B cell (primary cell): Measurements from ENCODE around the gene SMOC1. TPM values are rescaled to one million over a fixed set of nuclear protein-coding genes. Genes with fewer than 3 reads are reported as not detected.
A peak's percentile ranks its signal among the peaks of the same experiment; 100 is the strongest.

Experiments used
- ATAC-seq: fragments of 200-7000 bp; cut with Tn5 transposase; one replicate; pipeline ENCODE4 v1.10.0; 2021; ENCODE audit warnings: low read depth, mild to moderate bottlenecking, moderate number of reproducible peaks, moderate library complexity
- CTCF ChIA-PET: fragments of 350-600 bp; sonication (Branson Sonifier 250); formaldehyde crosslinking; loops from one replicate; lab custom pipeline; 2021; ENCODE audit warnings: antibody characterized with exemption, inconsistent platforms; lab: Charles Lee
- POLR2A ChIA-PET: fragments of 350-600 bp; sonication (Branson Sonifier 250); formaldehyde crosslinking; loops from one replicate; lab custom pipeline; 2021; ENCODE audit warnings: antibody characterized with exemption; lab: Charles Lee
- DNase-seq: peaks from one replicate; pipeline ENCODE4 v3.0.0; 2013
- H2AFZ ChIP-seq: 2 replicates; pipeline ENCODE4 v1.6.1; 2012; ENCODE audit warnings: mild to moderate bottlenecking, low read depth, low read length; ENCODE audit not compliant: insufficient read depth, poor library complexity, severe bottlenecking
- H3K27ac ChIP-seq, 2 donors: 1 replicate in 1 of 2; 2 replicates in 1 of 2; pipeline ENCODE4 v1.5.1; 2012 to 2013; ENCODE audit warnings: low read length in 2 of 2, mild to moderate bottlenecking in 2 of 2, moderate library complexity in 1 of 2
- H3K27me3 ChIP-seq, 4 experiments: fragments of 200-600 bp in 1 of 4; sonication (generic) in 1 of 4; replicated peaks in 1 of 4; 1 replicate in 2 of 4; 2 replicates in 2 of 4; pipeline versions ENCODE4 v1.6.1 to v1.7.0; 2013 to 2016; ENCODE audit warnings: low read length in 3 of 4, mild to moderate bottlenecking in 2 of 4, mixed read lengths in 1 of 4, moderate library complexity in 1 of 4; ENCODE audit not compliant: insufficient read depth in 4 of 4, control insufficient read depth in 3 of 4; ENCODE audit errors: control extremely low read depth in 1 of 4
- H3K36me3 ChIP-seq, 2 experiments: replicated peaks in 1 of 2; 1 replicate in 1 of 2; 2 replicates in 1 of 2; pipeline versions ENCODE4 v1.6.1 to v1.7.1; 2013; ENCODE audit warnings: low read length in 1 of 2; ENCODE audit not compliant: insufficient read depth in 2 of 2, control insufficient read depth in 1 of 2; ENCODE audit errors: control extremely low read depth in 1 of 2, extremely low read depth in 1 of 2
- H3K4me1 ChIP-seq, 2 donors: fragments of 200-600 bp in 1 of 2; sonication (generic) in 1 of 2; 1 replicate in 1 of 2; 2 replicates in 1 of 2; pipeline versions ENCODE4 v1.5.1 to v1.6.1; 2013 to 2017; ENCODE audit warnings: low read length in 2 of 2; ENCODE audit not compliant: control insufficient read depth in 2 of 2, insufficient read depth in 2 of 2
- H3K4me2 ChIP-seq: replicated peaks from 2 replicates; pipeline ENCODE3; 2012; ENCODE audit warnings: mild to moderate bottlenecking, low read depth, low read length; ENCODE audit not compliant: poor library complexity, severe bottlenecking
- H3K4me3 ChIP-seq, 5 experiments: fragments of 200-600 bp in 1 of 5; sonication (generic) in 1 of 5; 1 replicate in 3 of 5; 2 replicates in 2 of 5; pipeline versions ENCODE4 v1.5.1 to v1.7.0; 2011 to 2016; ENCODE audit warnings: low read length in 4 of 5, mild to moderate bottlenecking in 4 of 5, low read depth in 2 of 5, control low read depth in 1 of 5, moderate library complexity in 1 of 5; ENCODE audit not compliant: insufficient read depth in 1 of 5; ENCODE audit errors: control extremely low read depth in 1 of 5, extremely low read depth in 1 of 5
- H3K79me2 ChIP-seq: fragments of 200-600 bp; sonication (generic); one replicate; pipeline ENCODE4 v1.6.0; 2016; ENCODE audit warnings: low read length; ENCODE audit not compliant: control insufficient read depth, insufficient read depth
- H3K9ac ChIP-seq: fragments of 200-600 bp; sonication (generic); 2 replicates; pipeline ENCODE4 v1.6.1; 2017; ENCODE audit warnings: mild to moderate bottlenecking, low read length, moderate library complexity
- H3K9me3 ChIP-seq, 3 donors: one replicate each; pipeline versions ENCODE4 v1.6.1 to v1.7.1; 2013; ENCODE audit warnings: low read length in 2 of 3; ENCODE audit not compliant: control insufficient read depth in 2 of 3, insufficient read depth in 1 of 3; ENCODE audit errors: control extremely low read depth in 1 of 3
- H4K20me1 ChIP-seq: 2 replicates; pipeline ENCODE4 v1.6.0; 2012; ENCODE audit warnings: mild to moderate bottlenecking, low read length; ENCODE audit not compliant: insufficient read depth, control insufficient read depth, poor library complexity, severe bottlenecking
- H3K27ac Mint-ChIP-seq: one replicate; pipeline ENCODE4 v1.8.0; 2021; ENCODE audit warnings: mixed read lengths
- H3K27me3 Mint-ChIP-seq: one replicate; pipeline ENCODE4 v1.8.0; 2021; ENCODE audit warnings: mixed read lengths
- H3K4me1 Mint-ChIP-seq: one replicate; pipeline ENCODE4 v1.8.0; 2021; ENCODE audit warnings: mixed read lengths
- H3K4me3 Mint-ChIP-seq: one replicate; pipeline ENCODE4 v1.8.0; 2021; ENCODE audit warnings: mixed read lengths
- H3K9me3 Mint-ChIP-seq: one replicate; pipeline ENCODE4 v1.8.0; 2022; ENCODE audit warnings: mixed read lengths; ENCODE audit not compliant: insufficient read depth
- EZH2 ChIP-seq: IDR thresholded peaks from 2 replicates; pipeline ENCODE4 v1.6.1; 2012; ENCODE audit warnings: borderline replicate concordance, low read depth, mild to moderate bottlenecking, moderate library complexity, low read length; ENCODE audit not compliant: insufficient read depth, poor library complexity, severe bottlenecking
- WGBS: methylation state at CpG from one replicate; pipeline ENCODE4 v1.1.5; 2013; ENCODE audit warnings: missing lambda C conversion rate; ENCODE audit not compliant: insufficient coverage; 5-methylcytosine and 5-hydroxymethylcytosine counted together
- intact Hi-C: fragments of 100-400 bp; cut with micrococcal nuclease; formaldehyde crosslinking; loops from one replicate; pipeline ENCODE4 v1.10.0; 2022
- polyA plus RNA-seq: library from polyadenylated mRNA; depleted of rRNA; stranded (reverse); fragments of >200 nt; gene quantifications from 2 replicates; pipeline ENCODE4 v1.2.3, GENCODE V29; 2012
- total RNA-seq, 2 donors: library from RNA; stranded (reverse); fragments of 120-200 nt in 1 of 2; gene quantifications; 1 replicate in 1 of 2; 2 replicates in 1 of 2; pipeline versions ENCODE4 v1.2.3 to v1.2.4, GENCODE V29; 2013 to 2022
- TF ChIP-seq, protein P1 (sequence below): fragments of 200-600 bp; IDR thresholded peaks from one replicate; pipeline ENCODE4 v1.8.0; 2022; ENCODE audit warnings: antibody characterized with exemption, mild to moderate bottlenecking

SMOC1 gene
- total and polyA plus RNA-seq, 2 donors (not counting 1 experiment from before 2014, with no cell fraction given), result 0.04 to 0.84 TPM

DNA sequence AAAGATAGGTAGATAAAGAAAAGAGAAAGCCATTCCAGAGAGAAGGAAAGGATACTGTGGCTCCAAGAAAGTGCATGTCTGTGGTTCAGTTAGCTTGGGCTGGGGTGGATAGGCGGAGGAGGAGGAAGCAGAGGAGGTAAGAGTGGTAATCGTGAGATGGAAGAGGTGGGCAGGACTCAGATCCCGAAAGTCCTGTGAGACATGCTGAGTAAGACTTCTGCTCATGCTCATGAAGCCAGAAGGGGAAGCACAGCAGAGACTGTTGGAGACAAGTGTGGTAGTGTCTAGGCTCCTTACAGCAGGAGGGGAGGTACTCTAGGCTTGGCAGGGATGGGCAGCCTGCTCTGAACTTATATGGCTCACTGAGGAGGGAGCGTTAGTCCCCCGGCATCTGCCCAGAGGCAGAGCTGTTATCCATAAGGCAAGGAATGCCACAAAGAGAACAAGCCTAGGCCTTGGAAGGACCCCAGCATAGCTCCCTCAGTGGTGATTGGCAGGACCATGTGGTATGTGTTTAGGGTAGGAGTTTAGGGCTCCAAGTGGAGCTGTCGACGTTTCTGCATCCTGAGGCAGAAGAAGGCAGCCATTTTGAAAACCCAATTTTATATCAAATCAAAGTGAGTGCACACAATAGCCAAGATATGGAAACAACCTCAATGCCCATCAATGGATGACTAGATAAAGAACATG is 135.3 kb downstream of the SMOC1 start:
- CTCF ChIA-PET, result interaction anchor here (1.0 to 2.2 kb wide), 2 partner anchors 13 to 429 kb away, joined by 4 to 7 read pairs; no protein-coding TSS in a partner anchor
- Histone ChIP-seq H3K79me2 (no peaks in the 10 kb centered on the region), H3K9me3 (no peaks in the 10 kb centered on the region), H3K4me1 (peaks cover 3 to 9% of the 10 kb centered on the region in 2 donors), H3K27ac (no peak overlapping the region), H3K9ac (no peak overlapping the region), H4K20me1 (no peaks in the 10 kb centered on the region), H2AFZ (no peak overlapping the region), H3K4me2 (no peak overlapping the region), H3K4me3 (no peak overlapping the region), H3K36me3 (no peaks in the 10 kb centered on the region), H3K27me3 (no peaks in the 10 kb centered on the region)
- no peak for TF ChIP-seq EZH2
- TF ChIP-seq, protein P1, sequence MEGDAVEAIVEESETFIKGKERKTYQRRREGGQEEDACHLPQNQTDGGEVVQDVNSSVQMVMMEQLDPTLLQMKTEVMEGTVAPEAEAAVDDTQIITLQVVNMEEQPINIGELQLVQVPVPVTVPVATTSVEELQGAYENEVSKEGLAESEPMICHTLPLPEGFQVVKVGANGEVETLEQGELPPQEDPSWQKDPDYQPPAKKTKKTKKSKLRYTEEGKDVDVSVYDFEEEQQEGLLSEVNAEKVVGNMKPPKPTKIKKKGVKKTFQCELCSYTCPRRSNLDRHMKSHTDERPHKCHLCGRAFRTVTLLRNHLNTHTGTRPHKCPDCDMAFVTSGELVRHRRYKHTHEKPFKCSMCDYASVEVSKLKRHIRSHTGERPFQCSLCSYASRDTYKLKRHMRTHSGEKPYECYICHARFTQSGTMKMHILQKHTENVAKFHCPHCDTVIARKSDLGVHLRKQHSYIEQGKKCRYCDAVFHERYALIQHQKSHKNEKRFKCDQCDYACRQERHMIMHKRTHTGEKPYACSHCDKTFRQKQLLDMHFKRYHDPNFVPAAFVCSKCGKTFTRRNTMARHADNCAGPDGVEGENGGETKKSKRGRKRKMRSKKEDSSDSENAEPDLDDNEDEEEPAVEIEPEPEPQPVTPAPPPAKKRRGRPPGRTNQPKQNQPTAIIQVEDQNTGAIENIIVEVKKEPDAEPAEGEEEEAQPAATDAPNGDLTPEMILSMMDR, result no peak
- Mint-ChIP-seq H3K4me3 (no peak overlapping the region), H3K27me3 (peaks cover 12% of the 10 kb centered on the region), H3K27ac (no peak overlapping the region), H3K9me3 (no peaks in the 10 kb centered on the region), H3K4me1 (peaks cover 16% of the 10 kb centered on the region)
- ATAC-seq (no peak), DNase-seq (no peak)
- 88% methylated on average over 5 of the region's 7 CpGs for WGBS
- intact Hi-C loops, result no loop called here
- POLR2A ChIA-PET, result no interaction called here

GRCh38 chr14:70018230-70018629 is 139.0 kb downstream of the SMOC1 start:
- 70% methylated on average over 2 of the region's 2 CpGs for WGBS
- Histone ChIP-seq H3K9me3 (no peaks in the 10 kb centered on the region), H2AFZ (peak overlapping the region; percentile 41), H3K27ac (no peak overlapping the region), H4K20me1 (no peaks in the 10 kb centered on the region), H3K36me3 (no peaks in the 10 kb centered on the region), H3K27me3 (no peaks in the 10 kb centered on the region), H3K9ac (no peak overlapping the region), H3K79me2 (no peaks in the 10 kb centered on the region), H3K4me3 (no peak overlapping the region), H3K4me1 (peaks cover 3 to 9% of the 10 kb centered on the region in 2 donors), H3K4me2 (no peak overlapping the region)
- ATAC-seq (no peak), DNase-seq (no peak)
- H3K4me1 Mint-ChIP-seq, result peaks cover 16% of the 10 kb centered on the region
- POLR2A ChIA-PET, result no interaction called here
- H3K9me3 Mint-ChIP-seq, result no peaks in the 10 kb centered on the region
- H3K27me3 Mint-ChIP-seq, result peaks cover 12% of the 10 kb centered on the region
- intact Hi-C loops, result no loop called here
- TF ChIP-seq EZH2, result no peak
- TF ChIP-seq, protein P1, result no peak
- CTCF ChIA-PET, result no interaction called here
- H3K27ac Mint-ChIP-seq, result no peak overlapping the region
- H3K4me3 Mint-ChIP-seq, result peak overlapping the region; percentile 29
